PFSK-1 (cell line): ENCODE data around the gene NODAL.

Experiments used
- FOXP2 ChIP-seq: optimal IDR thresholded peaks from 2 replicates; pipeline ENCODE3; 2011; ENCODE audit warnings: borderline replicate concordance, control low read depth, inconsistent platforms; ENCODE audit not compliant: insufficient read depth; ENCODE audit errors: extremely low read length, extremely low read depth
- POLR2AphosphoS5 ChIP-seq: IDR thresholded peaks from 2 replicates; pipeline ENCODE4 v1.6.1; 2012; ENCODE audit warnings: low read depth, mild to moderate bottlenecking, control low read depth, low read length, moderate library complexity
- SIN3A ChIP-seq: IDR thresholded peaks from 2 replicates; pipeline ENCODE4 v1.6.1; 2012; ENCODE audit warnings: mild to moderate bottlenecking, low read length, moderate library complexity, borderline replicate concordance; ENCODE audit not compliant: insufficient read depth
- TAF1 ChIP-seq: IDR thresholded peaks from 2 replicates; pipeline ENCODE4 v1.6.1; 2012; ENCODE audit warnings: low read length, control low read depth, borderline replicate concordance; ENCODE audit not compliant: insufficient read depth
- TF ChIP-seq, protein P1 (sequence below), 2 experiments: IDR thresholded peaks; 2 replicates each; pipeline versions ENCODE4 v1.6.1 to v1.8.0; 2011 to 2012; ENCODE audit warnings: low read depth in 2 of 2, low read length in 2 of 2, control low read depth in 1 of 2, inconsistent platforms in 1 of 2, mild to moderate bottlenecking in 1 of 2, moderate library complexity in 1 of 2; ENCODE audit not compliant: insufficient read depth in 1 of 2

The NODAL gene

DNA sequence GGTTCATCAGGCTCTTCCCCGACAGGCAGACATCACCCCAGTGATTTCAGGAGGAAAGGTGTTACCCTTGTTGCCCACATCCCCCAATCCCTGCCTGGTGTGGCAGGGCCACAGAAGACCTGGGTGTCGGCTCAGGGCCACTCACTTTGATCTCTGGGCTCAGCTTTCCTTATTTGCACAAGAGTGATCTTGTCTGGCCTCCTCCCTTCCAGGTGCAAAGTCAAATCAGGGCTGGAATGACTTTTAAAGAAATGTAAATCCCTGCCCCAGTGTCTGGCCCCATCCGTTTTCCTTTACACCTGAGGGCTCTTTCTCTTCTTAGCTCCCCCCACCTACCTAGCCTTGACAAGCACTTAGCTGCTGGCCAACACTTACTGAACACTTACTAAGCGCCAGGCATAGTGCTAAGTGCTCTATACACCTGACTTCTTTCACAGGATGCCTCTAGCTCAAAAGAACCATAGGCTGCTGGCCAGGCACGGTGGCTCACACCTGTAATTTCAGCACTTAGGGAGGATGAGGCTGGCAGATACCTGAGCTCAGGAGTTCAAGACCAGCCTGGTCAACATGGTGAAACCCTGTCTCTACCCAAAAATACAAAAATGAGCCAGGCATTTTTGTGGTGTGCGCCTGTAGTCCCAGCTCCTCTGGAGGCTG is 979 bp upstream of the NODAL start:
- TF ChIP-seq SIN3A (no peak), FOXP2 (no peak), POLR2AphosphoS5 (no peak), TAF1 (no peak)
- TF ChIP-seq, protein P1, sequence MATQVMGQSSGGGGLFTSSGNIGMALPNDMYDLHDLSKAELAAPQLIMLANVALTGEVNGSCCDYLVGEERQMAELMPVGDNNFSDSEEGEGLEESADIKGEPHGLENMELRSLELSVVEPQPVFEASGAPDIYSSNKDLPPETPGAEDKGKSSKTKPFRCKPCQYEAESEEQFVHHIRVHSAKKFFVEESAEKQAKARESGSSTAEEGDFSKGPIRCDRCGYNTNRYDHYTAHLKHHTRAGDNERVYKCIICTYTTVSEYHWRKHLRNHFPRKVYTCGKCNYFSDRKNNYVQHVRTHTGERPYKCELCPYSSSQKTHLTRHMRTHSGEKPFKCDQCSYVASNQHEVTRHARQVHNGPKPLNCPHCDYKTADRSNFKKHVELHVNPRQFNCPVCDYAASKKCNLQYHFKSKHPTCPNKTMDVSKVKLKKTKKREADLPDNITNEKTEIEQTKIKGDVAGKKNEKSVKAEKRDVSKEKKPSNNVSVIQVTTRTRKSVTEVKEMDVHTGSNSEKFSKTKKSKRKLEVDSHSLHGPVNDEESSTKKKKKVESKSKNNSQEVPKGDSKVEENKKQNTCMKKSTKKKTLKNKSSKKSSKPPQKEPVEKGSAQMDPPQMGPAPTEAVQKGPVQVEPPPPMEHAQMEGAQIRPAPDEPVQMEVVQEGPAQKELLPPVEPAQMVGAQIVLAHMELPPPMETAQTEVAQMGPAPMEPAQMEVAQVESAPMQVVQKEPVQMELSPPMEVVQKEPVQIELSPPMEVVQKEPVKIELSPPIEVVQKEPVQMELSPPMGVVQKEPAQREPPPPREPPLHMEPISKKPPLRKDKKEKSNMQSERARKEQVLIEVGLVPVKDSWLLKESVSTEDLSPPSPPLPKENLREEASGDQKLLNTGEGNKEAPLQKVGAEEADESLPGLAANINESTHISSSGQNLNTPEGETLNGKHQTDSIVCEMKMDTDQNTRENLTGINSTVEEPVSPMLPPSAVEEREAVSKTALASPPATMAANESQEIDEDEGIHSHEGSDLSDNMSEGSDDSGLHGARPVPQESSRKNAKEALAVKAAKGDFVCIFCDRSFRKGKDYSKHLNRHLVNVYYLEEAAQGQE (IDR thresholded peaks at IDR 0.05; ENCODE audit: insufficient read depth in 1 of 2, low read depth in 2 of 2, low read length in 2 of 2): no peak

GRCh38 chr10:70441895-70442309 is 421 bp upstream of the NODAL start:
- TF ChIP-seq FOXP2 (no peak), TAF1 (no peak), POLR2AphosphoS5 (no peak), SIN3A (no peak)
- TF ChIP-seq, protein P1 (IDR thresholded peaks at IDR 0.05; ENCODE audit: insufficient read depth in 1 of 2, low read depth in 2 of 2, low read length in 2 of 2): no peak

DNA sequence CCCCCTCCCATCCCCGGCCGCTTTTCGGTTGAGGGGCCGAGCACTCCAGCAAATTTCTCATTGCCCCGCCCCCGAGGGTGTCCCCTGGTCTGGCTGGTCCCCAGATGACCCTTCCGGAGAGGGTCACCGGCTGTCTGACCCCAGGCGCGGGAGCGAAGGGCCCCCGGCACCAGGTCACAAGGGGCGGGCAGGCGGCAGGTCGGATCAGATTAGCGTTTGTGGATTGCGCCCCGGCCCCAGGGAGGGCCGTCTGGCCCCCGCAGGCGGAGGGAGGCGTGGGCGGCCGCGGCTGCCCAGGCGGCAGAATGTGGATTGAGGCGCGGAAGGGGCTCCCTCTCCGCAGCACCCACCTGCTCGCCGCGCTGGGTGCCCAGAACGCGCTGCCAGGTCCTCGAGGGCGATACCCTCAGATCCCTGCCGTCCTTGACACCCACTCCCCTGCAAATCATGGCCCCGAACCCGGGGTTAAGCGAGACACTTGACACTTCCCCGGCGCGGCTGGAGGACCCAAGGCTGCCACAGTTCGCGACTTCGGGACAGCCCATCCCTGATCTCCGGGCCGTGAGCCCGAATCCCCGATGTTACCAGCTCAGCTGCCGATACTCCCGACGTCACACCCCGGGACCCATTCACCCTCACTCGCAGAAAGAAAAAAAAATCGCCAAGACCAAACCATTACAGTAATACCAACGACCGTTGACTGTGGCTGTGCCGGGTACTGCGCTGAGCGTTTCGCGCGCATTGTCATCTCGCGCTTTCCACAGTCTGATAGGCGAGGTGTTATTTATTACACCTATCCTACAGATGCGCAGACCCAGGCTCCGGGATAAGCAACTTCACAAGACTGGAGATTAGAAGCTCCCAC is 953 bp downstream of the NODAL start:
- no peak for TF ChIP-seq FOXP2
- TF ChIP-seq, protein P1 (IDR thresholded peaks at IDR 0.05; ENCODE audit: insufficient read depth in 1 of 2, low read depth in 2 of 2, low read length in 2 of 2): no peak
- TF ChIP-seq POLR2AphosphoS5: no peak
- TF ChIP-seq SIN3A: no peak
- no peak for TF ChIP-seq TAF1

DNA sequence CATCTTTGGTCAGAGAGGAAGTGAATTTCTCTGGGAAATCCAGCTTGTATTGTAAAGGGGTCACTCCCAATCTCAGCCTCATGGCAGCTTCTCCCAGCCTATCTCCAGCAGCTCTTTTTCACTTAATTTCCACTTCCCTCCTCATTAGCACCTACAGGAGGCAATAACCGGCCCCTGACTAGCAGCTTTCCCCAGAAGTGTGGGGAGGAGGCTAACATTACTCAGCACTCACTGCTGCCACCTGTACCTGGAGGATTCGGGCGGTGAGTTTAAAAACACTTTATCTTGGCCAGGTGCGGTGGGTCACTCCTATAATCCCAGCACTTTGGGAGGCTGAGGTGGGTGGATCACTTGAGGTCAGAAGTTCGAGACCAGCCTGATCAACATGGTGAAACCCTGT is 3.8 kb downstream of the NODAL start:
- TF ChIP-seq TAF1 (no peak), POLR2AphosphoS5 (no peak), FOXP2 (no peak), SIN3A (no peak)
- TF ChIP-seq, protein P1 (IDR thresholded peaks at IDR 0.05; ENCODE audit: insufficient read depth in 1 of 2, low read depth in 2 of 2, low read length in 2 of 2): no peak
